ENCODE data around the gene TMEM260.

DNA sequence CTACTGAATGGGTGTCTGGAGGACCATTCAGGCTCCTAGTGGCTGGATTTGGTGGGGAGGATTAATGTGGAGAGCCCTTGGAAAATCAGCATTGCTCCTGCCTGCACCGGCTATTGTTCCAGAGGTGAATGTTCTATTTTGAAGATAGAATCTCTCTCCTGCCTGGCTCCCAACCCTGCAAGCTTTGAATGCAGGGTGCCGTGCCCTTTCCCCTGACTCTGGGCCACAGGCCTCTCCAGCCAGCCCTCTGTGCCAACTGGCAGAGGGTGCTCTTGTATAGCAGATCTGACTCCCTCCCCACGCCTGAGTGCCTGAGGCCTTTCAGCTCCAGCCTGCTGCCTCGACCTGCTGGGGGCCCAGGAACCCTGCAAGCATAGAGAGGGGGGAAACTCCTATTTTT is 106.8 kb downstream of the TMEM260 start:
- TF ChIP-seq CTCF (IDR thresholded peaks at IDR 0.05; ENCODE audit: insufficient read depth, low read length) (no peak), GABPA (IDR thresholded peaks at IDR 0.05; ENCODE audit: low read depth) (no peak), POLR2AphosphoS5 (IDR thresholded peaks at IDR 0.05; ENCODE audit: low read depth) (no peak)
